Lower leg skin (tissue), 4 donors: ENCODE measurements around the gene CDC34. TPM values are rescaled to one million over a fixed set of nuclear protein-coding genes. Genes with fewer than 3 reads are reported as not detected.

Experiments
- DNase-seq, 2 donors: peaks; one replicate each; pipeline ENCODE4 v3.0.0-alpha.2; 2019; ENCODE audit warnings: low spot score in 2 of 2
- H3K4me3 ChIP-seq: fragments of 200-600 bp; sonication (generic); 2 replicates; pipeline ENCODE4 v1.5.1; 2017; ENCODE audit warnings: mild to moderate bottlenecking, low read depth; ENCODE audit not compliant: poor library complexity, severe bottlenecking
- POLR2A ChIP-seq, 2 donors: fragments of 450-650 bp; IDR thresholded peaks; one replicate each; pipeline ENCODE4 v1.6.1; 2016 to 2017; ENCODE audit warnings: antibody characterized with exemption in 2 of 2, mild to moderate bottlenecking in 1 of 2, moderate library complexity in 1 of 2
- WGBS, 2 donors: methylation state at CpG; one replicate each; pipeline ENCODE4 v1.1.5; 2018; 5-methylcytosine and 5-hydroxymethylcytosine counted together
- intact Hi-C: fragments of 100-400 bp; cut with DNase I; formaldehyde crosslinking; loops from one replicate; pipeline ENCODE4 v1.15.0; 2023; ENCODE audit warnings: low total_unique reads
- total RNA-seq, 4 donors: library from RNA; depleted of rRNA; stranded (reverse); fragments of >200 nt; gene quantifications; one replicate each; pipeline ENCODE4 v1.1.0, GENCODE V29; 2016
- TF ChIP-seq, protein P1 (sequence below), 3 donors: fragments of 450-650 bp; IDR thresholded peaks; one replicate each; pipeline ENCODE4 v1.5.1; 2016; ENCODE audit warnings: antibody characterized with exemption in 3 of 3, mild to moderate bottlenecking in 3 of 3, moderate library complexity in 2 of 3

CDC34 gene
- total RNA-seq, 4 donors from 2014 or later: 129 to 214 (median 140) TPM

GRCh38 chr19:496986-497385, 34.6 kb upstream of the CDC34 start:
- intact Hi-C loops: no loop called here
- TF ChIP-seq POLR2A (IDR thresholded peaks at IDR 0.05): no peak
- TF ChIP-seq, protein P1, sequence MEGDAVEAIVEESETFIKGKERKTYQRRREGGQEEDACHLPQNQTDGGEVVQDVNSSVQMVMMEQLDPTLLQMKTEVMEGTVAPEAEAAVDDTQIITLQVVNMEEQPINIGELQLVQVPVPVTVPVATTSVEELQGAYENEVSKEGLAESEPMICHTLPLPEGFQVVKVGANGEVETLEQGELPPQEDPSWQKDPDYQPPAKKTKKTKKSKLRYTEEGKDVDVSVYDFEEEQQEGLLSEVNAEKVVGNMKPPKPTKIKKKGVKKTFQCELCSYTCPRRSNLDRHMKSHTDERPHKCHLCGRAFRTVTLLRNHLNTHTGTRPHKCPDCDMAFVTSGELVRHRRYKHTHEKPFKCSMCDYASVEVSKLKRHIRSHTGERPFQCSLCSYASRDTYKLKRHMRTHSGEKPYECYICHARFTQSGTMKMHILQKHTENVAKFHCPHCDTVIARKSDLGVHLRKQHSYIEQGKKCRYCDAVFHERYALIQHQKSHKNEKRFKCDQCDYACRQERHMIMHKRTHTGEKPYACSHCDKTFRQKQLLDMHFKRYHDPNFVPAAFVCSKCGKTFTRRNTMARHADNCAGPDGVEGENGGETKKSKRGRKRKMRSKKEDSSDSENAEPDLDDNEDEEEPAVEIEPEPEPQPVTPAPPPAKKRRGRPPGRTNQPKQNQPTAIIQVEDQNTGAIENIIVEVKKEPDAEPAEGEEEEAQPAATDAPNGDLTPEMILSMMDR (IDR thresholded peaks at IDR 0.05): no peak
- no peak overlapping the region for H3K4me3 ChIP-seq
- DNase-seq: no peak
- 0% methylated on average over 1 to 7 of the region's 18 CpGs for WGBS, 2 donors

GRCh38 chr19:497491-497868, 34.1 kb upstream of the CDC34 start:
- whole genome bisulfite sequencing, 2 donors: 1 to 3% methylated on average over 28 to 36 of the region's 36 CpGs
- no peak overlapping the region for H3K4me3 ChIP-seq

DNA sequence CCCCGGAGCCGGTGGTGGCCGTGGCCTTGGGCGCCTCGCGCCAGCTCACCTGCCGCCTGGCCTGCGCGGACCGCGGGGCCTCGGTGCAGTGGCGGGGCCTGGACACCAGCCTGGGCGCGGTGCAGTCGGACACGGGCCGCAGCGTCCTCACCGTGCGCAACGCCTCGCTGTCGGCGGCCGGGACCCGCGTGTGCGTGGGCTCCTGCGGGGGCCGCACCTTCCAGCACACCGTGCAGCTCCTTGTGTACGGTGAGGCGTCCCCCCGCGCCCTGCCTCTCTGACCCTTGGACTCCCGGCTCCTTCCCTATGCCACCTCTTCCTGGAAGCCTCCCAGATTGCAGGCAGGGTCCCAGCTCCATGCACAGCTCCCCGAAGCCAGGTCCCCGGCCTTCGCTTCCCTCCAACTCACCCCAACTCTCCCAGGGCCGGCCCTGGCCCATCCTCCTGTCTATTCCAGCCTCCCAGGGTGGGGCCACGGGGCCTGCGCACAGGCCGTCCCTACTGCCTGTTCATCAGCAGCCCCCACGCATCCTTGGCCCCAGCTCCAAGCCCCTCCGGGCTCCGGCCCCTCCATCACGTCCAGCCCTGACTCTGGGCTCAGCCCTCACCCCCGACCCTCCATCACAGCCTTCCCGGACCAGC, 33.6 kb upstream of the CDC34 start:
- intact Hi-C loops: no loop called here
- WGBS, 2 donors: 4 to 18% methylated on average over 22 to 35 of the region's 50 CpGs
- no peak for TF ChIP-seq POLR2A (IDR thresholded peaks at IDR 0.05)
- TF ChIP-seq, protein P1 (IDR thresholded peaks at IDR 0.05): no peak
- H3K4me3 ChIP-seq: no peak overlapping the region
- no peak for DNase-seq

More at GRCh38 chr19:497491-497868, 34.1 kb upstream of the CDC34 start:
- DNase-seq: no peak
- intact Hi-C loops: no loop called here
- TF ChIP-seq, protein P1 (IDR thresholded peaks at IDR 0.05): no peak
- no peak for TF ChIP-seq POLR2A (IDR thresholded peaks at IDR 0.05)

GRCh38 chr19:498511-498891, 33.1 kb upstream of the CDC34 start:
- DNase-seq: no peak
- intact Hi-C loops: no loop called here
- 19 to 35% methylated on average over 14 to 20 of the region's 26 CpGs for WGBS, 2 donors
- TF ChIP-seq, protein P1 (IDR thresholded peaks at IDR 0.05): no peak
- no peak for TF ChIP-seq POLR2A (IDR thresholded peaks at IDR 0.05)
- no peak overlapping the region for H3K4me3 ChIP-seq

- H3K4me3 ChIP-seq: no peak overlapping the region
- TF ChIP-seq, protein P1 (IDR thresholded peaks at IDR 0.05): no peak
- no peak for TF ChIP-seq POLR2A (IDR thresholded peaks at IDR 0.05)
- DNase-seq: no peak
- intact Hi-C loops: no loop called here
- 60 to 63% methylated on average over 31 of the region's 31 CpGs for WGBS, 2 donors
Measured at GRCh38 chr19:498977-499623, 32.5 kb upstream of the CDC34 start.
